GM12801 (cell line): ENCODE data around the gene NAT8.

Experiments used
- CTCF ChIP-seq: IDR thresholded peaks from one replicate; pipeline ENCODE4 v1.5.1; 2011; ENCODE audit warnings: control low read depth; ENCODE audit not compliant: insufficient read length; ENCODE audit errors: extremely low read depth

NAT8 gene

GRCh38 chr2:73642338-73643018 is at the start of gene NAT8:
Gene NAT8, minus strand, starts transcription at chr2:73642422. Its CDS starts 794 bp downstream, at chr2:73641628.
- no peak for TF ChIP-seq CTCF

DNA sequence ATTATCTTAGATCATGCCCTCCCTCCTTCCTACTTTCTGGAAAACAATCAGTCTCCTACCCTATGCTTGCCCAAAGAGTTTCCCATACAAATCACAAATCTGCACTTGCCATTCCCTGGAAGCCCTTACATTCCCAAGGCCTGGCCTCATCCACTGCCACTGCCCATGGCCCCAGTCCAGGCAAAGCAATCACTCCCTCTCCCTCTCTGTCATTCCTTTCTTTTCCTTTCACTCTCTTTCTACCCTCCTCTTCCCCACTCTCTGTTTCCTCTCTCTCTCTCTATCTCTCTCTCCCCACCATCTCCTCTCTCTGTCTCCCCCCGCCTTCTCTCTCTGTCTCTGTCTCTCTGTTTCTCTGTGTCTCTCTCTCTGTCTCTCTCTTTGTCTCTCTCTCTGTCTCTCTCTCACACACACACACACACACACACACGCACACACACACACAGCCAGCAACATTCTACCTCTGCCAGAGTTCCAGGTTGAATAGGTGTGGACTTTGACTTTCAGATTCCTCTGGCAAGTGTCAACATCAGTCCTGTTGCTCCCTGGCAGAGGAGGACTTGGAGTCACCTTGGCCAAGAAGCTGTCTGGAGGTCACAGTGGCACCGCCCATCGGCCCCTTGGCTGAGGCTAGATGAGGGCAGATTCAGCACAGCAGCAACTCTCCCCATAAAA is 43.7 kb upstream of the NAT8 start:
- TF ChIP-seq CTCF = no peak

DNA sequence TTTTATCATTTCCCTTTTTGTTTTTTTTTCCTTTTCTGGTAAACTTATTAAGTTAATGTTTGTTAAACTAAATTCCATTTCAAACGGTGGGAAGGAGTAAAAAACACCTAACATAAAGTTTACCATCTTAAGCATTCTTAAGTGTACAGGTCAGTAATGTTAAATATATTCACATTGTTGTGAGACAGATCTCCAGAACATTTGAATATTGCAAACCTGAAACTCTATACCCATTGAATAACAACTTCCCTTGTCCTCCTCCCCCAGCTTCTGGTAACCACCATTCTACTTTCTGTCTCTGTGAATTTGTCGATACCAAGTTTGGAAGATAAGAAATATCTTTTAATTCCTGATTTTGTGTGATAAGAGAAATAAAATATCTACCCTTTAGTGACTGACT is 12.0 kb upstream of the NAT8 start:
- no peak for TF ChIP-seq CTCF

GRCh38 chr2:73652348-73652747 is 10.1 kb upstream of the NAT8 start:
- no peak for TF ChIP-seq CTCF

DNA sequence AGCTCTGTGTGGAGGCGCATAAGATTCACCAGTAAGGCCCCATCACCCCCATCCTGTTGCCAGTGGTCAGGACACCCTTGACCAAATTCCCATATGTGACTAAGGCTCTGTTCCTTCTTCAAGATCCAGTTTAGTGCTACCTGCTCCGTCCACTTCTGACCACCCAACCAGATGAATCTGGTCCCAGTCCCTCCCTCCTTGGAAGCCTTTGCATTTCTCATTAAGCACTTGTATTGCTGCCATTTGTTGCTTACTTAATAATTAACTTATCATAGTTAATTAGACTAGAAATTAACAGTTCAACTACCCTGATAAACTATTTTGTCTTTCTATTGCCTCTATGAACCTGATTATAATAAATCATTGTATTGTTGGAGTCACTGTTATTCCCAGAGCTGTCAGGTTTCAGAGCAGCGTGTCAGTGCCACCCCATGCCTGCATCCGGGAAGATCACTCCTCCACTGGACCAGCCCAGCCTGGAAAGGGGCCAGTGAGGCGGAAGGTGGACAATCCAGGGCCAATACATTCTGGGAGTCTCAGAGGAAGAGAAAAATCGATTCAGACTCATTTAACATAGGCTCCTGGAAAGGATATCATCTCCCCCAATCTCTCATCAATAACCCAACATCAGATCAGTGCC is 9.5 kb upstream of the NAT8 start:
- TF ChIP-seq CTCF = no peak

DNA sequence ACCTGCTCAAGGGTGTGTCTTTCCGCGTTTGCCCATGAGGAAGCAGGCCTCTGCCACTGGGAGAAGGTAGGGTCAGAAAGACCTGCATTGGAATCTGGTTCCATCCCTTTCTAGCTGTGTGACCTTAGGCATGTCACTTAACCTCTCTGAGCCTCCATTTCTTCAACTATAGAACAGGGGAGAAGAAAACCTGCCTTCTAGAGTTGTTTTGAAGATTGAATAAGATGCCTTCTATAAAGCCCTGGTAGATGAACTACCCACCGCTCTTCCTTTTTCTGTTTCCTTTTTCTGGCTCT is 507 bp downstream of the NAT8 start:
- TF ChIP-seq CTCF = no peak

DNA sequence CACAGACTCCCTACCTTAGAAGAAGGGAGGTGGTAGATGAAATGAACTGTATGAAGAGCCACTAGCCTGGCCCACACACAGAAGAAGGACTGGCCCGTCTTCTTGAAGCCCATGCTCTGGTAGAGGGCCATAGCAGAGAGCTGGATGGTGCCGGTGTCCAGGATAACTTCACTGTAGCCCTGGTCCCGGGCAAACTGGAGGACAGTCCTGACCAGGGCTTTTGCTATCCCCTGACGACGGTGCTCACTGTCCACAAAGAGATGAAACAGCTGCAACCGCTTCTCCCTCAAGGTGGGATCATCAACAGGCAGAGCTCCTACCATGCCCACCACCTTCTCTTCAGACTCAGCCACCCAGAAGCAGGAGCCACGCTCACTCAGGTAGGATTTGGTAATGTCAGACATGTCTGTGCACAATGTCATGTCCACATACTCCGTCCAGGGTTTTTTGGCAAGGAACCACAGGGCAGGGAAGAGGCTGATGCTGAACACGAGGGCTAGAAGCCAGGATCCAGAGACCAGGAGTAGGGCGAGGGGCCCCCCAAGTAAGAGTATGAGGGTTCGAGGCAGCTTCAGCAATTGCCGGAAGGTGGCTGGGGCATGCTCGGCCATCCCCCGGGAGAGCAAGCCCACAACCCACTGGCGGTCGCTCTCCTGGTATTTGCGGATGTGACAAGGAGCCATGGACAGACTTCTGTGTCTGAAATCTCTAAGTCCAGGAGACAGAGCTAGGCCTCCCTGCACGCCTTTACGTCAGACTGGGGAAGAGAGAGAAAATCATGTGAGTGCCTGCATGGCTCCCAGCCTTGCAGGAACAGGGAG is 1.1 kb downstream of the NAT8 start:
- no peak for TF ChIP-seq CTCF
